ENCODE results near the gene KCNA2.

The KCNA2 gene

GRCh38 chr1:110597966-110598365 lies 8.2 kb downstream of the KCNA2 start:
- ATAC-seq (ENCODE audit: insufficient read depth, low read depth) (no peak), DNase-seq (no peak)
- no peaks in the 10 kb centered on the region for H3K9me3 ChIP-seq (ENCODE audit: insufficient read depth, low read length, severe bottlenecking)
- TF ChIP-seq, protein P1, sequence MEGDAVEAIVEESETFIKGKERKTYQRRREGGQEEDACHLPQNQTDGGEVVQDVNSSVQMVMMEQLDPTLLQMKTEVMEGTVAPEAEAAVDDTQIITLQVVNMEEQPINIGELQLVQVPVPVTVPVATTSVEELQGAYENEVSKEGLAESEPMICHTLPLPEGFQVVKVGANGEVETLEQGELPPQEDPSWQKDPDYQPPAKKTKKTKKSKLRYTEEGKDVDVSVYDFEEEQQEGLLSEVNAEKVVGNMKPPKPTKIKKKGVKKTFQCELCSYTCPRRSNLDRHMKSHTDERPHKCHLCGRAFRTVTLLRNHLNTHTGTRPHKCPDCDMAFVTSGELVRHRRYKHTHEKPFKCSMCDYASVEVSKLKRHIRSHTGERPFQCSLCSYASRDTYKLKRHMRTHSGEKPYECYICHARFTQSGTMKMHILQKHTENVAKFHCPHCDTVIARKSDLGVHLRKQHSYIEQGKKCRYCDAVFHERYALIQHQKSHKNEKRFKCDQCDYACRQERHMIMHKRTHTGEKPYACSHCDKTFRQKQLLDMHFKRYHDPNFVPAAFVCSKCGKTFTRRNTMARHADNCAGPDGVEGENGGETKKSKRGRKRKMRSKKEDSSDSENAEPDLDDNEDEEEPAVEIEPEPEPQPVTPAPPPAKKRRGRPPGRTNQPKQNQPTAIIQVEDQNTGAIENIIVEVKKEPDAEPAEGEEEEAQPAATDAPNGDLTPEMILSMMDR (IDR thresholded peaks at IDR 0.05; ENCODE audit: borderline replicate concordance, extremely low read depth, low read length, poor library complexity, severe bottlenecking): no peak
- no peak for TF ChIP-seq EZH2 (IDR thresholded peaks at IDR 0.05; ENCODE audit: borderline replicate concordance, low read depth, low read length, severe bottlenecking)
- no peak overlapping the region for H3K27ac ChIP-seq (ENCODE audit: low read length)
- H3K79me2 ChIP-seq (ENCODE audit: insufficient read depth, low read length): no peaks in the 10 kb centered on the region
- H3K27me3 ChIP-seq (ENCODE audit: insufficient read depth, low read length, poor library complexity): peaks cover 10% of the 10 kb centered on the region
- H4K20me1 ChIP-seq (ENCODE audit: insufficient read depth, low read length): no peaks in the 10 kb centered on the region; the same call in 1 of the 2 replicates
- H3K4me3 ChIP-seq (ENCODE audit: low read depth in 1 of 2, low read length in 2 of 2): no peak overlapping the region
- H3K9ac ChIP-seq (ENCODE audit: low read depth, low read length): no peak overlapping the region
- H3K4me2 ChIP-seq (ENCODE audit: insufficient read depth, low read length): no peak overlapping the region
- no peak overlapping the region for H2AFZ ChIP-seq (ENCODE audit: low read depth, low read length)
- H3K4me1 ChIP-seq (ENCODE audit: insufficient read depth, low read length): no peaks in the 10 kb centered on the region
- H3K36me3 ChIP-seq (ENCODE audit: insufficient read depth, low read length): no peaks in the 10 kb centered on the region

GRCh38 chr1:110596312-110596711 lies 9.8 kb downstream of the KCNA2 start:
- TF ChIP-seq EZH2 (IDR thresholded peaks at IDR 0.05; ENCODE audit: borderline replicate concordance, low read depth, low read length, severe bottlenecking): no peak
- TF ChIP-seq, protein P1 (IDR thresholded peaks at IDR 0.05; ENCODE audit: borderline replicate concordance, extremely low read depth, low read length, poor library complexity, severe bottlenecking): no peak
- no peak overlapping the region for H3K27ac ChIP-seq (ENCODE audit: low read length)
- no peak overlapping the region for H3K4me3 ChIP-seq (ENCODE audit: low read depth in 1 of 2, low read length in 2 of 2)
- no peaks in the 10 kb centered on the region for H3K79me2 ChIP-seq (ENCODE audit: insufficient read depth, low read length)
- no peaks in the 10 kb centered on the region for H3K36me3 ChIP-seq (ENCODE audit: insufficient read depth, low read length)
- no peaks in the 10 kb centered on the region; the same call in 1 of the 2 replicates for H4K20me1 ChIP-seq (ENCODE audit: insufficient read depth, low read length)
- H3K4me2 ChIP-seq (ENCODE audit: insufficient read depth, low read length): no peak overlapping the region
- H2AFZ ChIP-seq (ENCODE audit: low read depth, low read length): no peak overlapping the region
- no peak overlapping the region for H3K9ac ChIP-seq (ENCODE audit: low read depth, low read length)
- DNase-seq (no peak), ATAC-seq (ENCODE audit: insufficient read depth, low read depth) (no peak)
- H3K9me3 ChIP-seq (ENCODE audit: insufficient read depth, low read length, severe bottlenecking): no peaks in the 10 kb centered on the region
- H3K4me1 ChIP-seq (ENCODE audit: insufficient read depth, low read length): no peaks in the 10 kb centered on the region
- peaks cover 10% of the 10 kb centered on the region for H3K27me3 ChIP-seq (ENCODE audit: insufficient read depth, low read length, poor library complexity)

- TF ChIP-seq, protein P1 (IDR thresholded peaks at IDR 0.05; ENCODE audit: borderline replicate concordance, extremely low read depth, low read length, poor library complexity, severe bottlenecking): no peak
- Histone ChIP-seq H4K20me1 (ENCODE audit: insufficient read depth, low read length) (no peaks in the 10 kb centered on the region; the same call in 1 of the 2 replicates), H2AFZ (ENCODE audit: low read depth, low read length) (no peak overlapping the region), H3K27me3 (ENCODE audit: insufficient read depth, low read length, poor library complexity) (peaks cover 5% of the 10 kb centered on the region), H3K27ac (ENCODE audit: low read length) (no peak overlapping the region), H3K4me3 (ENCODE audit: low read depth in 1 of 2, low read length in 2 of 2) (no peak overlapping the region), H3K4me2 (ENCODE audit: insufficient read depth, low read length) (no peak overlapping the region), H3K36me3 (ENCODE audit: insufficient read depth, low read length) (no peaks in the 10 kb centered on the region), H3K9me3 (ENCODE audit: insufficient read depth, low read length, severe bottlenecking) (no peaks in the 10 kb centered on the region), H3K4me1 (ENCODE audit: insufficient read depth, low read length) (no peaks in the 10 kb centered on the region), H3K9ac (ENCODE audit: low read depth, low read length) (no peak overlapping the region), H3K79me2 (ENCODE audit: insufficient read depth, low read length) (no peaks in the 10 kb centered on the region)
- ATAC-seq (ENCODE audit: insufficient read depth, low read depth): no peak
- no peak for DNase-seq
Observed at GRCh38 chr1:110595353-110595710, 10.8 kb downstream of the KCNA2 start.

Measured in DND-41 (cell line).